Esophagus muscularis mucosa (tissue), 4 donors: ENCODE data around the gene PSMD11. TPM values are rescaled to one million over a fixed set of nuclear protein-coding genes. Genes with fewer than 3 reads are reported as not detected.
"Not testable (repeated sequence)": the region's sequence is repeated elsewhere in the genome, so short reads cannot be mapped to it uniquely, and the experiment has no call there.

Experiments
- DNase-seq: peaks from one replicate; pipeline ENCODE4 v3.0.0-alpha.2; 2017; ENCODE audit errors: extremely low spot score
- H3K27ac ChIP-seq, 4 donors: fragments of 200-600 bp; sonication (generic); replicated peaks in 1 of 4; 1 replicate in 3 of 4; 2 replicates in 1 of 4; pipeline ENCODE4 v1.5.1; 2016 to 2019; ENCODE audit warnings: mild to moderate bottlenecking in 1 of 4
- H3K27me3 ChIP-seq, 4 donors: fragments of 200-600 bp; sonication (generic); one replicate each; pipeline versions ENCODE4 v1.5.1 to v1.6.0; 2016 to 2019
- H3K36me3 ChIP-seq, 4 donors: fragments of 200-600 bp; sonication (generic); one replicate each; pipeline ENCODE4 v1.5.1; 2016 to 2019
- H3K4me1 ChIP-seq, 4 donors: fragments of 200-600 bp; sonication (generic); one replicate each; pipeline ENCODE4 v1.5.1; 2016 to 2019
- H3K4me3 ChIP-seq, 4 donors: fragments of 200-600 bp; sonication (generic); 1 replicate in 2 of 4; 2 replicates in 2 of 4; pipeline ENCODE4 v1.5.1; 2016 to 2019; ENCODE audit warnings: mild to moderate bottlenecking in 4 of 4, moderate library complexity in 1 of 4
- H3K9me3 ChIP-seq, 4 donors: fragments of 200-600 bp; sonication (generic); 1 replicate in 3 of 4; 2 replicates in 1 of 4; pipeline ENCODE4 v1.5.1; 2016 to 2019
- CTCF ChIP-seq, 3 experiments: fragments of 200-600 bp in 2 of 3; fragments of 450-650 bp in 1 of 3; sonication (generic) in 2 of 3; IDR thresholded peaks; one replicate each; pipeline ENCODE4 v1.5.1; 2017 to 2019; ENCODE audit warnings: antibody characterized with exemption in 3 of 3, mild to moderate bottlenecking in 2 of 3, moderate library complexity in 1 of 3
- EP300 ChIP-seq: sonication (generic); formaldehyde crosslinking; IDR thresholded peaks from one replicate; pipeline ENCODE4 v1.6.1; 2017; ENCODE audit warnings: antibody characterized with exemption
- POLR2A ChIP-seq: fragments of 450-650 bp; IDR thresholded peaks from one replicate; pipeline ENCODE4 v1.6.1; 2017; ENCODE audit warnings: antibody characterized with exemption, moderate library complexity, mild to moderate bottlenecking, low read depth
- POLR2AphosphoS5 ChIP-seq, 2 donors: sonication (generic); formaldehyde crosslinking; IDR thresholded peaks; one replicate each; pipeline ENCODE4 v1.6.1; 2017; ENCODE audit warnings: antibody characterized with exemption in 2 of 2
- WGBS: methylation state at CpG from one replicate; pipeline ENCODE4 v1.1.5; 2018; 5-methylcytosine and 5-hydroxymethylcytosine counted together
- intact Hi-C: fragments of 100-400 bp; cut with DNase I; formaldehyde crosslinking; loops from one replicate; pipeline ENCODE4 v1.15.1; 2023
- total RNA-seq, 4 donors: library from RNA; depleted of rRNA; stranded (reverse); fragments of >200 nt; gene quantifications; one replicate each; pipeline versions ENCODE4 v1.1.0 to v1.2.1, GENCODE V29; 2016

Gene PSMD11
- 10 to 100 TPM; 39.9 to 70.2 (median 64.7) TPM for total RNA-seq

GRCh38 chr17:32444301-32445073, at the start of gene PSMD11:
PSMD11 (plus strand) TSS chr17:32444510; CDS start chr17:32444524, 14 bp downstream.
- Histone ChIP-seq H3K27ac (peak within 1 kb of the TSS; percentile 74 to 86 (median 84)), H3K36me3 (peaks cover 13 to 28% (median 21%) of the 10 kb centered on the region in 4 donors), H3K4me3 (peak within 1 kb of the TSS; percentile 66 to 95 (median 84)), H3K9me3 (no peaks in the 10 kb centered on the region), H3K4me1 (peaks cover 16 to 34% (median 30%) of the 10 kb centered on the region in 4 donors), H3K27me3 (no peaks in the 10 kb centered on the region)
- DNase-seq = peak; percentile 98
- intact Hi-C loops = no loop called here
- 0% methylated on average over 15 of the region's 74 CpGs for WGBS
- TF ChIP-seq POLR2AphosphoS5 (IDR thresholded peaks at IDR 0.05) (peak; percentile 79 to 91), CTCF (IDR thresholded peaks at IDR 0.05) (peak in 2 of 3 experiments; percentile 92), EP300 (no peak), POLR2A (peak; percentile 32)

DNA sequence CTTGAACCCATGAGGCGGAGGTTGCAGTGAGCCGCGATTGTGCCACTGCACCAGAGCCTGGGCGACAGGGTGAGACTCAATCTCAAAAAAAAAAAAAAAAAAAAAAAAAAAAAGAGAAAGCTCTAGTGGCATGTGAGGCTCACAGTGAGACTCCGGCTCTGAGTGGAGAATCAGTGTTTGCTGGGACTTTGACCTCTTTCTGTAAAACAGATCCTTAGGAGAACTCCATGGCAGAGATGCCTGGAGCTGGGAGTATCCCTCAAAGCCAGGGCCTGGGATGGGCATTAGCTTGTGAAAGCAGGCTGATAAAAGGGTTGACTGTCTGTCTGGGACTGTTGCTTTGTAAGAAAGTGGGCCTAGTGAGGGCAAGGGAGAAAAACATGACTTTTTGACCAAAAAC, 48.0 kb upstream of the PSMD11 start:
- WGBS = 99% methylated on average over 5 of the region's 5 CpGs
- H3K27ac ChIP-seq = no peak overlapping the region
- peaks cover 0 to 7% (median 2%) of the 10 kb centered on the region in 4 donors for H3K36me3 ChIP-seq
- no peak for DNase-seq
- TF ChIP-seq POLR2A (no peak), POLR2AphosphoS5 (IDR thresholded peaks at IDR 0.05) (no peak), CTCF (IDR thresholded peaks at IDR 0.05) (no peak), EP300 (no peak)
- no peak overlapping the region for H3K4me3 ChIP-seq
- intact Hi-C loops = no loop called here
- H3K4me1 ChIP-seq = no peaks in the 10 kb centered on the region
- no peaks in the 10 kb centered on the region for H3K9me3 ChIP-seq
- no peaks in the 10 kb centered on the region for H3K27me3 ChIP-seq

DNA sequence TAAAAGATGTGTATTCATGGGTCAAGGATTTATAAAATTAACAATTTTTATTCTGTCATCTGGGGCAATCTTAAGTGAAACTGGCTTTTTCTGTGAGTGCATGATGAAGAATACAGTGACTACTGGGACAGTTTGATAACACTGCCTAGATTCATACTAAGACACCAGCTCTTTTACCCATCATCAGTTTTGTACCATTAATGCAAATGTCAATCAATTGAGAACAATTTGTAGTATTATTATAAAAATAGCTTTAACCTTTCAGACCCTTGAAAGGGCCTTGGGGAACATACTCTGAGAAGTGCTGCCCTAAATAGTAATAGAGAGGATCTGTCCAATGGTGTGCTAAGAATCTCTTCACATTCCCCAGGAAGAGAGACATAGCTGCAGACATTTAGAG, 45.4 kb upstream of the PSMD11 start:
- no peaks in the 10 kb centered on the region for H3K9me3 ChIP-seq
- DNase-seq = no peak
- TF ChIP-seq POLR2A = no peak
- no peaks in the 10 kb centered on the region for H3K27me3 ChIP-seq
- H3K4me3 ChIP-seq = no peak overlapping the region
- no peaks in the 10 kb centered on the region for H3K4me1 ChIP-seq
- H3K27ac ChIP-seq = no peak overlapping the region
- intact Hi-C loops = no loop called here
- peaks cover 0 to 7% (median 2%) of the 10 kb centered on the region in 4 donors for H3K36me3 ChIP-seq

DNA sequence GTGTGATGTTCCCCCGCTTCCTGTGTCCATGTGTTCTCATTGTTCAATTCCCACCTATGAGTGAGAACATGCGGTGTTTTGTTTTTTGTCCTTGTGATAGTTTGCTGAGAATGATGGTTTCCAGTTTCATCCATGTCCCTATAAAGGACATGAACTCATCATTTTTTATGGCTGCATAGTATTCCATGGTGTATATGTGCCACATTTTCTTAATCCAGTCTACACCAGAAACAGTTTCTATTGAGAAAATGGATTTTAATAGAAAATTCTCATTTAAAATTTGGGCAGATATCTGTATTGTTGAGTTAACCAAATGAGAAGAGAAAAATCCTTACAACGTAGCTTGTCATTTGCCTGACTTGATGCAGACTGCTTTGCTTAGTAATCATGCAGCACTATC, 34.2 kb upstream of the PSMD11 start:
- H3K27me3 ChIP-seq, H3K4me3 ChIP-seq, H3K4me1 ChIP-seq, DNase-seq, intact Hi-C loops, H3K9me3 ChIP-seq, H3K27ac ChIP-seq: not testable (repeated sequence)
- H3K36me3 ChIP-seq = peaks cover 8 to 49% (median 18%) of the 10 kb centered on the region in 4 donors
- 94% methylated on average over 3 of the region's 3 CpGs for WGBS

GRCh38 chr17:32426894-32427293, 17.4 kb upstream of the PSMD11 start:
- TF ChIP-seq POLR2AphosphoS5 (IDR thresholded peaks at IDR 0.05) (no peak), POLR2A (no peak), CTCF (IDR thresholded peaks at IDR 0.05) (no peak), EP300 (no peak)
- Histone ChIP-seq H3K36me3 (peaks cover 0 to 15% (median 2%) of the 10 kb centered on the region in 4 donors), H3K4me1 (no peaks in the 10 kb centered on the region), H3K9me3 (no peaks in the 10 kb centered on the region), H3K27me3 (no peaks in the 10 kb centered on the region), H3K4me3 (no peak overlapping the region), H3K27ac (no peak overlapping the region)
- intact Hi-C loops = no loop called here
- DNase-seq = no peak
- 78% methylated on average over 4 of the region's 4 CpGs for WGBS
